ENCODE results near the gene TMED6.

Gene TMED6

GRCh38 chr16:69350536-69351133 lies 951 bp downstream of the TMED6 start:
- no peak for FAIRE-seq

- FAIRE-seq, result no peak
These were observed 2.0 kb downstream of the TMED6 start for GRCh38 chr16:69349536-69349935.

GRCh38 chr16:69348222-69348621 lies 3.4 kb downstream of the TMED6 start:
- FAIRE-seq, result no peak

GRCh38 chr16:69346683-69347082 lies 4.9 kb downstream of the TMED6 start:
- FAIRE-seq, result no peak

GRCh38 chr16:69345923-69346322 lies 5.7 kb downstream of the TMED6 start:
- FAIRE-seq, result no peak

- no peak for FAIRE-seq
These were observed 7.4 kb downstream of the TMED6 start for GRCh38 chr16:69344171-69344570.

- no peak for FAIRE-seq
These were observed 11.4 kb downstream of the TMED6 start for GRCh38 chr16:69340095-69340644.

- FAIRE-seq, result peak; percentile 98
These were observed 12.1 kb downstream of the TMED6 start, which contains the start of the genes COG8 and NIP7 for GRCh38 chr16:69339289-69340094. Gene COG8, minus strand, starts transcription at chr16:69339564. Its CDS starts 12 bp downstream, at chr16:69339552. Gene NIP7, plus strand, starts transcription at chr16:69339772. Its CDS starts 58 bp downstream, at chr16:69339830.

- no peak for FAIRE-seq
These were observed 12.9 kb downstream of the TMED6 start for GRCh38 chr16:69338557-69339288.

GRCh38 chr16:69334696-69335095 lies 16.9 kb downstream of the TMED6 start:
- FAIRE-seq, result no peak

GRCh38 chr16:69330286-69331109 lies 21.1 kb downstream of the TMED6 start, which contains the start of gene PDF:
Gene PDF, minus strand, starts transcription at chr16:69330588. Its CDS starts 18 bp downstream, at chr16:69330570.
- peak; percentile 60 for FAIRE-seq

- no peak for FAIRE-seq
These were observed 22.0 kb downstream of the TMED6 start for GRCh38 chr16:69329369-69330285.

GRCh38 chr16:69328854-69329316 lies 22.7 kb downstream of the TMED6 start:
- no peak for FAIRE-seq

- FAIRE-seq, result no peak
These were observed 23.8 kb downstream of the TMED6 start for GRCh38 chr16:69327585-69328310.

- no peak for FAIRE-seq
These were observed 25.3 kb downstream of the TMED6 start for GRCh38 chr16:69326172-69326873.

GRCh38 chr16:69325784-69326171 lies 25.8 kb downstream of the TMED6 start:
- FAIRE-seq, result no peak

- no peak for FAIRE-seq
These were observed 26.9 kb downstream of the TMED6 start for GRCh38 chr16:69324585-69325253.

GRCh38 chr16:69324013-69324531 lies 27.5 kb downstream of the TMED6 start:
- no peak for FAIRE-seq

GRCh38 chr16:69323415-69323814 lies 28.2 kb downstream of the TMED6 start:
- no peak for FAIRE-seq
